Nephron (organoid): ENCODE results near the gene GIMAP1.

Experiments
- H3K27ac Mint-ChIP-seq, 3 experiments: 2 replicates each; pipeline ENCODE4 v1.8.0; 2020; ENCODE audit warnings: mixed read lengths in 3 of 3, mild to moderate bottlenecking in 2 of 3, moderate library complexity in 1 of 3
- H3K27me3 Mint-ChIP-seq: 2 replicates; pipeline ENCODE4 v1.8.0; 2021; ENCODE audit warnings: low read depth, mild to moderate bottlenecking, moderate library complexity, mixed read lengths
- H3K36me3 Mint-ChIP-seq: 2 replicates; pipeline ENCODE4 v1.8.0; 2020; ENCODE audit warnings: low read depth, mixed read lengths
- H3K4me1 Mint-ChIP-seq: 2 replicates; pipeline ENCODE4 v1.8.0; 2020; ENCODE audit warnings: mixed read lengths
- H3K4me3 Mint-ChIP-seq, 3 experiments: 2 replicates each; pipeline ENCODE4 v1.8.0; 2020; ENCODE audit warnings: mild to moderate bottlenecking in 3 of 3, mixed read lengths in 3 of 3, moderate library complexity in 2 of 3
- H3K9me3 Mint-ChIP-seq: 2 replicates; pipeline ENCODE4 v1.8.0; 2020; ENCODE audit warnings: mixed read lengths
- CTCF ChIP-seq, 3 experiments: fragments of 200-600 bp; sonication (generic); IDR thresholded peaks; one replicate each; pipeline ENCODE4 v1.5.0; 2021; ENCODE audit warnings: antibody characterized with exemption in 3 of 3; ENCODE audit not compliant: unreplicated experiment in 3 of 3

Gene GIMAP1

GRCh38 chr7:150755473-150756099 lies 39.2 kb downstream of the GIMAP1 start:
- TF ChIP-seq CTCF (IDR thresholded peaks at IDR 0.05; ENCODE audit: unreplicated experiment in 3 of 3), result no peak
- H3K9me3 Mint-ChIP-seq, result peaks cover 3% of the 10 kb centered on the region
- H3K4me1 Mint-ChIP-seq, result no peaks in the 10 kb centered on the region
- no peak overlapping the region for H3K4me3 Mint-ChIP-seq
- no peak overlapping the region for H3K27ac Mint-ChIP-seq
- no peaks in the 10 kb centered on the region for H3K36me3 Mint-ChIP-seq
- no peaks in the 10 kb centered on the region for H3K27me3 Mint-ChIP-seq

GRCh38 chr7:150756166-150756565 lies 39.8 kb downstream of the GIMAP1 start:
- H3K27ac Mint-ChIP-seq, result no peak overlapping the region
- H3K27me3 Mint-ChIP-seq, result no peaks in the 10 kb centered on the region
- H3K4me3 Mint-ChIP-seq, result no peak overlapping the region
- H3K9me3 Mint-ChIP-seq, result peaks cover 3% of the 10 kb centered on the region
- no peak for TF ChIP-seq CTCF (IDR thresholded peaks at IDR 0.05; ENCODE audit: unreplicated experiment in 3 of 3)
- H3K4me1 Mint-ChIP-seq, result no peaks in the 10 kb centered on the region
- no peaks in the 10 kb centered on the region for H3K36me3 Mint-ChIP-seq

- Mint-ChIP-seq H3K36me3 (no peaks in the 10 kb centered on the region), H3K4me3 (no peak overlapping the region), H3K4me1 (no peaks in the 10 kb centered on the region), H3K9me3 (peaks cover 8% of the 10 kb centered on the region), H3K27me3 (no peaks in the 10 kb centered on the region), H3K27ac (no peak overlapping the region)
- peak; percentile 40 to 55 (median 41) for TF ChIP-seq CTCF (IDR thresholded peaks at IDR 0.05; ENCODE audit: unreplicated experiment in 3 of 3)
Observed at GRCh38 chr7:150756858-150757257, 40.4 kb downstream of the GIMAP1 start.

- H3K4me3 Mint-ChIP-seq, result no peak overlapping the region
- H3K36me3 Mint-ChIP-seq, result no peaks in the 10 kb centered on the region
- TF ChIP-seq CTCF (IDR thresholded peaks at IDR 0.05; ENCODE audit: unreplicated experiment in 3 of 3), result no peak
- H3K4me1 Mint-ChIP-seq, result no peaks in the 10 kb centered on the region
- H3K9me3 Mint-ChIP-seq, result peaks cover 8% of the 10 kb centered on the region
- H3K27ac Mint-ChIP-seq, result no peak overlapping the region
- no peaks in the 10 kb centered on the region for H3K27me3 Mint-ChIP-seq
Observed at GRCh38 chr7:150759479-150759878, 43.1 kb downstream of the GIMAP1 start.

- H3K4me3 Mint-ChIP-seq, result no peak overlapping the region
- no peaks in the 10 kb centered on the region for H3K4me1 Mint-ChIP-seq
- TF ChIP-seq CTCF (IDR thresholded peaks at IDR 0.05; ENCODE audit: unreplicated experiment in 3 of 3), result no peak
- no peaks in the 10 kb centered on the region for H3K36me3 Mint-ChIP-seq
- peaks cover 4% of the 10 kb centered on the region for H3K27me3 Mint-ChIP-seq
- H3K9me3 Mint-ChIP-seq, result peaks cover 4% of the 10 kb centered on the region
- no peak overlapping the region for H3K27ac Mint-ChIP-seq
Observed at GRCh38 chr7:150766334-150766709, 49.9 kb downstream of the GIMAP1 start.

GRCh38 chr7:150769768-150770167 lies 53.4 kb downstream of the GIMAP1 start:
- peaks cover 11% of the 10 kb centered on the region for H3K27me3 Mint-ChIP-seq
- H3K27ac Mint-ChIP-seq, result no peak overlapping the region
- TF ChIP-seq CTCF (IDR thresholded peaks at IDR 0.05; ENCODE audit: unreplicated experiment in 3 of 3), result no peak
- no peaks in the 10 kb centered on the region for H3K36me3 Mint-ChIP-seq
- H3K9me3 Mint-ChIP-seq, result peaks cover 15% of the 10 kb centered on the region
- H3K4me1 Mint-ChIP-seq, result no peaks in the 10 kb centered on the region
- no peak overlapping the region for H3K4me3 Mint-ChIP-seq
